GM10248 (cell line): ENCODE measurements around the gene SUSD3.

Experiments
- CTCF ChIA-PET: fragments of 300-600 bp; sonication (Branson Sonifier 250); formaldehyde crosslinking; extraction: SDS; loops from one replicate; lab custom pipeline; 2021; ENCODE audit warnings: antibody characterized with exemption; lab: Yijun Ruan, JAX
- POLR2A ChIA-PET: fragments of 350-650 bp; sonication (Branson Sonifier 250); formaldehyde crosslinking; extraction: SDS; loops from one replicate; lab custom pipeline; 2020; ENCODE audit warnings: antibody characterized with exemption; lab: Yijun Ruan, JAX
- DNase-seq: peaks from one replicate; pipeline ENCODE4 v3.0.0; 2012; ENCODE audit errors: extremely low spot score
- TF ChIP-seq, protein P1 (sequence below): IDR thresholded peaks from 2 replicates; pipeline ENCODE4 v1.5.1; 2012; ENCODE audit warnings: mild to moderate bottlenecking, low read depth; ENCODE audit errors: extremely low read depth, missing control alignments, control extremely low read depth

Gene SUSD3

DNA sequence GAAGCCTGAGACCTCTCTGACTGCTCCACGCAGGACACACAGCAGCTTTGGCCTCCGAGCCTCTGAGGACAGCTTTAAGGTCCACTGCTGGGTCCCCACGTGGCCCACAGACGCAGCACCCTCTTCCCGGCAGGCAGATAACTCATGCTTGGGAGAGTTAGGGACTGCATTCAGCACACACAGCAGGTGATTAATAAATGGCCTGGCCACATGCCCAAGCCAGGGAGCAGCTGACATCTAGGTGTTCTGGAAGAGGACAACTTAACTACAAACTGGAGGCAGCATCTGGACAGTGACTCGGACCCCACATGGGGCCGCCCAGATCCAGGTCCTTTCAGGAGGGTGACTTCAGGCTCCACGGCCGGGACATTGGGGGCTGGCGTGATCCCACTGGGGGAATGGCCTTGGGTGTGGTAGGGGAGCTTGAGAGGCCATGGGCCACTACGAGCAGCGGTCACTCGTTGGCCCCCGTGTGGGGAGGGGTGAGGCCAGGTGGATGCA, 64.3 kb downstream of the SUSD3 start:
- ChIA-PET POLR2A (interaction anchor here (0.8 kb wide), 1 partner anchor 9 kb away, joined by 4 read pairs; no protein-coding TSS in a partner anchor), CTCF (interaction anchor here (16.5 kb wide), 1 partner anchor 15 kb away, joined by 174 read pairs; no protein-coding TSS in a partner anchor)
- TF ChIP-seq, protein P1, sequence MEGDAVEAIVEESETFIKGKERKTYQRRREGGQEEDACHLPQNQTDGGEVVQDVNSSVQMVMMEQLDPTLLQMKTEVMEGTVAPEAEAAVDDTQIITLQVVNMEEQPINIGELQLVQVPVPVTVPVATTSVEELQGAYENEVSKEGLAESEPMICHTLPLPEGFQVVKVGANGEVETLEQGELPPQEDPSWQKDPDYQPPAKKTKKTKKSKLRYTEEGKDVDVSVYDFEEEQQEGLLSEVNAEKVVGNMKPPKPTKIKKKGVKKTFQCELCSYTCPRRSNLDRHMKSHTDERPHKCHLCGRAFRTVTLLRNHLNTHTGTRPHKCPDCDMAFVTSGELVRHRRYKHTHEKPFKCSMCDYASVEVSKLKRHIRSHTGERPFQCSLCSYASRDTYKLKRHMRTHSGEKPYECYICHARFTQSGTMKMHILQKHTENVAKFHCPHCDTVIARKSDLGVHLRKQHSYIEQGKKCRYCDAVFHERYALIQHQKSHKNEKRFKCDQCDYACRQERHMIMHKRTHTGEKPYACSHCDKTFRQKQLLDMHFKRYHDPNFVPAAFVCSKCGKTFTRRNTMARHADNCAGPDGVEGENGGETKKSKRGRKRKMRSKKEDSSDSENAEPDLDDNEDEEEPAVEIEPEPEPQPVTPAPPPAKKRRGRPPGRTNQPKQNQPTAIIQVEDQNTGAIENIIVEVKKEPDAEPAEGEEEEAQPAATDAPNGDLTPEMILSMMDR = no peak
- DNase-seq = no peak

DNA sequence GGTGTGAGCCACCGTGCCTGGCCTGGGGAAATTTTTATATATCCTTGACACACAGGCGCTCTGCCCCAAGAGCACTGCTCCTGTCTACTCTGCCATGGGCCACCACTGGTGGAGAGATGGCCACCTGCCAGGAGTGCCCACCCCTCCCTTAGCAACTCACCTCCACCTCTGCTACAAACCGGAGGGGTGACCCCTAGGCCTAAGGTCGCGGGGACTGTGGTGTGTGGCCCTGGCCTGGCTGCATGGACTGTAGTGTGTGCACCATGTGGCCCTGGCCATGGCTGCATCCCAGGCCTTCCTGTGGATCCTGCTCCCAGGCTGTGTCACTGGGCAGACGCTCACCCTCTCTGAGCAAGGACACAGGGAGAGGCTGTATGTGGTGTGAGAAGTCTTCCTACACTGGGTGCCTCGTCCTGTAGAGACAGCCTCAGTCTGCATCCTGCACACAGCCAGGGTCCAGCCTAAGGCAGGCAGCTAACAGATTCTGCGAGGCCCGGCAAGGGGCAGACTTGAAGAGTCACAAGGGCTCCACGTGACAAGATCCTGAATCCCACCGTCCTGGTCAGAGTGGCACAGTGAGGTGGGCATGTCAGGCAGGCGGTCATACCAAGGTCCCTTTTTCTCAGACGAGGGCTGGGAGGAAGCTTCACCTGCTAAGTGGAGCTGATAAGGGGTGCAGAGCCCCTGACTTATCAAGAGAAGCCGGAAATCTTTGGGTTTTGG, 65.2 kb downstream of the SUSD3 start:
- ChIA-PET POLR2A (interaction anchor here (0.8 kb wide), 1 partner anchor 8 kb away, joined by 4 read pairs; no protein-coding TSS in a partner anchor), CTCF (interaction anchor here (16.5 kb wide), 1 partner anchor 16 kb away, joined by 174 read pairs; no protein-coding TSS in a partner anchor)
- no peak for DNase-seq
- TF ChIP-seq, protein P1 = no peak

DNA sequence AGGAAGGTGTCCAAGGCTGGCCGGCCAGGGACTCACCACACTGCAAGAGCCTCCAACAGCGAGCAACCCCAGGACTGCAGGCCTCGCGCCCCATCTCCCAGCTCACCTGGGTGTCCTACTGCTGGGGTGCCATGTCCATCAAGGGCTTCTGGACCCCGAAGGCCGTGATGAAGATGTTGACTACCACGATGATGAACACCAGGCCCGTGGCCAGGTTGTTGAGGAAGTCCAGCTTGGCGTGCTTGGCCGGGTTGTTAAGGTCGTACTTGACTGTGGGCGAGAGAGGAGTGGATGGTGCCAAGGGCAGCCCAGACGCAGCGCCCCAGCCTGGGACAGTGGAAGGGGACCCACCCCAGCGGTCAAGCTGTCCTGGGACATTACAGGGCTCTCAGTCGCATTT, 66.3 kb downstream of the SUSD3 start:
- CTCF ChIA-PET = interaction anchor here (16.5 kb wide), 1 partner anchor 17 kb away, joined by 174 read pairs; no protein-coding TSS in a partner anchor
- POLR2A ChIA-PET = no interaction called here
- TF ChIP-seq, protein P1 = no peak

DNA sequence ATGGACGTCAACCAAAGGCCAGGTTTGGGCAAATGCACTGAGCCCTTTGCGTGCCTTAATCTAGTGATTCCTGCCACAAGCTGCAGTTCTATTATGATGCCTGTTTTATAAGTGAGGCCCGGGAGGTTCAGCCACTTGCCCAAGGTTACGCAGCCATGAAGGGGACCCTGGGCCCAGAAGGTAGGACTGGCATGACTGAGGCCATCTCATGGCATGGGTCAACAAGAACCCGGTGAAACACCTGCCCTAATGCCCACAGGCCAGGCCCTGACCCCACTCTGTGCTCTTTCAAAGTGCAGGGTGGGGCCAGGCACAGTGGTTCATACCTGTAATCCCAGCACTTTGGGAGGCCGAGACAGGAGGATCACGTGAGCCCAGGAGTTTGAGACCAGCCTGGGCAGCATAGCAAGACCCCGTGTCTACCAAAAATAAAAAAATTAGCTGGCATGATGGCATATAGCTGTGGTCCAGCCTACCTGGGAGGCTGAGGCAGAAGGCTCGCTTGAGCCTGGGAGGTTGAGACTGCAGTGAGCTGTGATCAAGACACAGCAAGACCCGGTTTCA, 66.9 kb downstream of the SUSD3 start:
- CTCF ChIA-PET = interaction anchor here (16.5 kb wide), 1 partner anchor 18 kb away, joined by 174 read pairs; no protein-coding TSS in a partner anchor
- no peak for DNase-seq
- POLR2A ChIA-PET = no interaction called here
- TF ChIP-seq, protein P1 = no peak

More for the DNA sequence above, 66.3 kb downstream of the SUSD3 start:
- DNase-seq = no peak

DNA sequence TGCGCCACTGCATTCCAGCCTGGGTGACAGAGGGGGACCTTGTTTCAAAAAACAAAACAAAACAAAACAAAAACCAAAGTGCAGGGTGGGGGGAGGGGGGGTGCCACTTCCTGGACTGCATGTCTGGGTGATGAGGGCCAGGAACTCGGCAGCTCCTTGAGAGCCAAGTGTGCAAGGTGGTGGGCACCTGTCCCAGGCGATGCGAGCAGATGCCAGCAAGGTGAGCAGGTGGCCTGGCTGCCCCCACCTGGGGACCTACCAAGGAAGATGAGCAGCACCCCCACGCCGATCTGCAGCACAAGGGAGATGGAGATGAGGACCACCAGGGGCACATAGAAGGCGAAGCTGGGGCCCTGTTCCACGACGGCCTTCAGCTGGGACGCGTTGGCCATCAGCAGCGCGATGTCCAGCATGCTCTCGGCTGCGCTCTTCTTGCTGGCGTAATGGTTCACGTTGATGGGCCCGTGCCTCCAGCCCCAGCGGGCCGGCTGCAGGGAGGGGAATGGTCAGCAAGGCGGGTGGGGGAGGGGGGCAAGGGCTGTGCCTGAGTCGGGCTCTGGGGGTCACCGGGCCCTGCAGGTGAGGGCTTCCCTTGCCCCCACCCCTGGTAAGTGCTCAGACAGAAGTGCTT, 67.8 kb downstream of the SUSD3 start:
- DNase-seq = no peak
- POLR2A ChIA-PET = no interaction called here
- TF ChIP-seq, protein P1 = no peak
- CTCF ChIA-PET = interaction anchor here (16.5 kb wide), 1 partner anchor 19 kb away, joined by 174 read pairs; no protein-coding TSS in a partner anchor

DNA sequence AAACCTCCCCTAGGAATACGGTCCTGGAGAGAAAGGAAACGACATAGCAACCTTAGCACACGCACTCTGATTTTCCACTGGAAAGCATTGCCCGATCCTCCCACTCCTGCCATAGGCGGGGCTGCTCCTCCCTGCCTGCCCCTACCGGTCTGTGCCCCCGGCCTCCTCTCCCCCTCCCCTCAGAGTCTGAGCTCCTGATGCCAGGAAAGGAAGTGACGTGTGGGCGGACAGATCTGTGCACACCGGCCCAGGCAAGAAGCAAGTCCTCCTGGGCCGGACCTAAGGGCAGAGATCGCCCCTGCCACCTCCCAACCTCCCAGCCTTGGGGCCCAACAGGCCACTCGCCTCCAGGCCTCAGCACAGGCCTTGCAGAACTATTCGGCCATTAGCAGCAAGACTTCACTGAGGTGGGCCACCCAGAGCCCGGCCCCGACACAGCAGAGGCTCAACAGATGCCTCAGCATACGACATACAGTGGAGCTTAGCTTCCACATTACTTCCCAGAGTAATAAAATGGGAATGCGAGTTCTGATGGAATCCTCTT, 68.4 kb downstream of the SUSD3 start:
- POLR2A ChIA-PET = no interaction called here
- TF ChIP-seq, protein P1 = no peak
- no peak for DNase-seq
- CTCF ChIA-PET = interaction anchor here (16.5 kb wide), 1 partner anchor 20 kb away, joined by 174 read pairs; no protein-coding TSS in a partner anchor
